ENCODE data around the gene CFP.

GRCh38 chrX:47631676-47632075 lies 1.9 kb upstream of the CFP start:
- TF ChIP-seq MED1 (CRISPR knock-in tag; IDR thresholded peaks at IDR 0.05): no peak
- no peak for TF ChIP-seq CTCF (CRISPR knock-in tag; IDR thresholded peaks at IDR 0.05)
- TF ChIP-seq ELF4 (CRISPR knock-in tag; IDR thresholded peaks at IDR 0.05; ENCODE audit: borderline replicate concordance): no peak
- TF ChIP-seq ZNF792 (CRISPR knock-in tag; IDR thresholded peaks at IDR 0.05): no peak
- no peak for TF ChIP-seq GLMP (CRISPR knock-in tag; IDR thresholded peaks at IDR 0.05; ENCODE audit: borderline replicate concordance)
- no peak for TF ChIP-seq ZSCAN9 (CRISPR knock-in tag; IDR thresholded peaks at IDR 0.05; ENCODE audit: borderline replicate concordance)
- no peak for TF ChIP-seq MEIS2 (CRISPR knock-in tag; IDR thresholded peaks at IDR 0.05)
- TF ChIP-seq SUZ12 (IDR thresholded peaks at IDR 0.05; ENCODE audit: low read depth, low read length): no peak
- no peak for TF ChIP-seq ATF6 (CRISPR knock-in tag; conservative IDR thresholded peaks at IDR 0.05)
- no peak for TF ChIP-seq PHB2 (IDR thresholded peaks at IDR 0.05; ENCODE audit: partially characterized antibody)
- no peak for TF ChIP-seq IRF9 (CRISPR knock-in tag; IDR thresholded peaks at IDR 0.05; ENCODE audit: borderline replicate concordance)

Measured in HepG2 (cell line).